SH-SY5Y (cell line): ENCODE results near the gene PPP2R5B.

ENCODE experiments used
- GATA2 ChIP-seq: IDR thresholded peaks from 2 replicates; pipeline ENCODE4 v1.6.1; 2011; ENCODE audit warnings: mild to moderate bottlenecking, low read depth, low read length
- GATA3 ChIP-seq: IDR thresholded peaks from 2 replicates; pipeline ENCODE4 v1.6.1; 2011; ENCODE audit warnings: low read depth, mild to moderate bottlenecking, low read length, moderate library complexity

The PPP2R5B gene

GRCh38 chr11:64884019-64884418 is 40.5 kb upstream of the PPP2R5B start:
- TF ChIP-seq GATA3 (no peak), GATA2 (no peak)

GRCh38 chr11:64885367-64886286 is 38.9 kb upstream of the PPP2R5B start:
- TF ChIP-seq GATA2 (no peak), GATA3 (no peak)

GRCh38 chr11:64887234-64887756 is 37.2 kb upstream of the PPP2R5B start:
- no peak for TF ChIP-seq GATA2
- no peak for TF ChIP-seq GATA3

- TF ChIP-seq GATA3 (no peak), GATA2 (no peak)
Measured at GRCh38 chr11:64887757-64888405, 36.6 kb upstream of the PPP2R5B start.

GRCh38 chr11:64888406-64888728 is 36.1 kb upstream of the PPP2R5B start:
- TF ChIP-seq GATA3 (no peak), GATA2 (no peak)

- TF ChIP-seq GATA2 (no peak), GATA3 (no peak)
Measured at GRCh38 chr11:64888729-64889511, 35.6 kb upstream of the PPP2R5B start.

GRCh38 chr11:64890522-64890939 is 34.0 kb upstream of the PPP2R5B start:
- TF ChIP-seq GATA2 (no peak), GATA3 (no peak)

- TF ChIP-seq GATA2 (no peak), GATA3 (no peak)
Measured at GRCh38 chr11:64891215-64891848, 33.2 kb upstream of the PPP2R5B start.

GRCh38 chr11:64891880-64892279 is 32.6 kb upstream of the PPP2R5B start:
- TF ChIP-seq GATA3 (no peak), GATA2 (no peak)

GRCh38 chr11:64892411-64892831 is 32.1 kb upstream of the PPP2R5B start:
- no peak for TF ChIP-seq GATA3

GRCh38 chr11:64892838-64893193 is 31.7 kb upstream of the PPP2R5B start:
- no peak for TF ChIP-seq GATA3
- no peak for TF ChIP-seq GATA2

- TF ChIP-seq GATA3 (no peak), GATA2 (no peak)
Measured at GRCh38 chr11:64893194-64894069, 31.1 kb upstream of the PPP2R5B start.
